Activated CD8-positive, alpha-beta T cell treated with anti-CD3 and anti-CD28 coated beads for 36 hours (primary cell): ENCODE results near the gene WDR64. TPM values are rescaled to one million over a fixed set of nuclear protein-coding genes. Genes with fewer than 3 reads are reported as not detected.
A peak's percentile ranks its signal among the peaks of the same experiment; 100 is the strongest.

Source experiments
- ATAC-seq: fragments of 200-7000 bp; cut with Tn5 transposase; one replicate; pipeline ENCODE4 v1.10.0; 2021; ENCODE audit warnings: mild to moderate bottlenecking, moderate library complexity
- CTCF ChIA-PET: fragments of 350-600 bp; sonication (Branson Sonifier 250); formaldehyde crosslinking; loops from one replicate; lab custom pipeline; 2021; ENCODE audit warnings: antibody characterized with exemption; lab: Charles Lee
- POLR2A ChIA-PET: fragments of 350-600 bp; sonication (Branson Sonifier 250); formaldehyde crosslinking; loops from one replicate; lab custom pipeline; 2021; ENCODE audit warnings: antibody characterized with exemption; lab: Charles Lee
- DNase-seq: peaks from one replicate; pipeline ENCODE4 v3.0.0-alpha.2; 2020
- H3K27ac Mint-ChIP-seq: one replicate; pipeline ENCODE4 v1.8.0; 2021; ENCODE audit warnings: mild to moderate bottlenecking, mixed read lengths
- H3K27me3 Mint-ChIP-seq: one replicate; pipeline ENCODE4 v1.8.0; 2021; ENCODE audit warnings: mixed read lengths
- H3K36me3 Mint-ChIP-seq: one replicate; pipeline ENCODE4 v1.8.0; 2021; ENCODE audit warnings: low read depth, mixed read lengths
- H3K4me1 Mint-ChIP-seq: one replicate; pipeline ENCODE4 v1.8.0; 2021; ENCODE audit warnings: low read depth, mixed read lengths
- H3K4me3 Mint-ChIP-seq: one replicate; pipeline ENCODE4 v1.8.0; 2021; ENCODE audit warnings: mild to moderate bottlenecking, moderate library complexity, mixed read lengths
- H3K9me3 Mint-ChIP-seq: one replicate; pipeline ENCODE4 v1.8.0; 2021; ENCODE audit warnings: mixed read lengths
- intact Hi-C: fragments of 100-400 bp; cut with micrococcal nuclease; formaldehyde crosslinking; loops from one replicate; pipeline ENCODE4 v1.10.0; 2022
- total RNA-seq, 2 experiments: library from RNA; stranded (reverse); gene quantifications; one replicate each; pipeline ENCODE4 v1.2.3, GENCODE V29; 2021
- TF ChIP-seq, protein P1 (sequence below): fragments of 200-600 bp; IDR thresholded peaks from one replicate; pipeline ENCODE4 v1.8.0; 2022; ENCODE audit warnings: antibody characterized with exemption, mild to moderate bottlenecking

Gene WDR64
- total RNA-seq, 2 experiments from 2014 or later, result not detected

- TF ChIP-seq, protein P1, sequence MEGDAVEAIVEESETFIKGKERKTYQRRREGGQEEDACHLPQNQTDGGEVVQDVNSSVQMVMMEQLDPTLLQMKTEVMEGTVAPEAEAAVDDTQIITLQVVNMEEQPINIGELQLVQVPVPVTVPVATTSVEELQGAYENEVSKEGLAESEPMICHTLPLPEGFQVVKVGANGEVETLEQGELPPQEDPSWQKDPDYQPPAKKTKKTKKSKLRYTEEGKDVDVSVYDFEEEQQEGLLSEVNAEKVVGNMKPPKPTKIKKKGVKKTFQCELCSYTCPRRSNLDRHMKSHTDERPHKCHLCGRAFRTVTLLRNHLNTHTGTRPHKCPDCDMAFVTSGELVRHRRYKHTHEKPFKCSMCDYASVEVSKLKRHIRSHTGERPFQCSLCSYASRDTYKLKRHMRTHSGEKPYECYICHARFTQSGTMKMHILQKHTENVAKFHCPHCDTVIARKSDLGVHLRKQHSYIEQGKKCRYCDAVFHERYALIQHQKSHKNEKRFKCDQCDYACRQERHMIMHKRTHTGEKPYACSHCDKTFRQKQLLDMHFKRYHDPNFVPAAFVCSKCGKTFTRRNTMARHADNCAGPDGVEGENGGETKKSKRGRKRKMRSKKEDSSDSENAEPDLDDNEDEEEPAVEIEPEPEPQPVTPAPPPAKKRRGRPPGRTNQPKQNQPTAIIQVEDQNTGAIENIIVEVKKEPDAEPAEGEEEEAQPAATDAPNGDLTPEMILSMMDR, result no peak
- ChIA-PET POLR2A (interaction anchor here (1.2 to 1.6 kb wide), 3 partner anchors 12 to 235 kb away, joined by 3 to 6 read pairs (median 4); partner anchors contain the start of gene EXO1), CTCF (interaction anchor here (1.2 to 4.5 kb wide), 11 partner anchors 8 to 385 kb away, joined by 3 to 37 read pairs (median 14); partner anchors contain the start of genes KMO and MAP1LC3C)
- Mint-ChIP-seq H3K27ac (no peak overlapping the region), H3K4me1 (peaks cover 18% of the 10 kb centered on the region), H3K36me3 (no peaks in the 10 kb centered on the region), H3K27me3 (no peaks in the 10 kb centered on the region), H3K4me3 (no peak overlapping the region), H3K9me3 (no peaks in the 10 kb centered on the region)
- intact Hi-C loops, result loop anchor here (5.0 to 10.0 kb wide), 4 partner anchors 81 to 392 kb away; partner anchors contain the start of genes EXO1 and KMO
- ATAC-seq, result no peak
- no peak for DNase-seq
Observed at GRCh38 chr1:241612533-241613477, 39.3 kb upstream of the WDR64 start.

GRCh38 chr1:241614144-241614543, 37.9 kb upstream of the WDR64 start:
- POLR2A ChIA-PET, result interaction anchor here (1.2 to 1.6 kb wide), 2 partner anchors 22 to 233 kb away, joined by 4 to 6 read pairs; partner anchors contain the start of gene EXO1
- no peaks in the 10 kb centered on the region for H3K27me3 Mint-ChIP-seq
- ATAC-seq, result peak; percentile 50

DNA sequence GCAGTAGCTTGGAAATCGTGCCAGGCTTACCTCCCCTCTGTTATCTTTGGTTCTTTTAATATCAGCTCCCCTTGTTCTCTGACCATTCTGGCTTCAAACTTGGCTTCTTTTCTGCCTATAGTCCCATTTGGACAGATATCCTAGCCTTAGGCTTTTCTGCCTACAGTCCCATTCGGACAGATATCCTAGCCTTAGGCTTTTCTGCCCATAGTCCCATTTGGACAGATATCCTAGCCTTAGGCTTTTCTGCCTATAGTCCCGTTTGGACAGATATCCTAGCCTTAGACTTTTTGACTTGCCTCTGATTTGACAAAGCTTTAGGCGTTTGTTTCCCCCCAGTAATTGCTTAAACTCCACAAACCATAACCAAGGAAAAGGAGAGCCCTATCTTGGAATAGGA, 37.5 kb upstream of the WDR64 start:
- intact Hi-C loops, result loop anchor here (5.0 to 10.0 kb wide), 4 partner anchors 82 to 390 kb away; partner anchors contain the start of genes EXO1 and KMO
- Mint-ChIP-seq H3K27me3 (no peaks in the 10 kb centered on the region), H3K27ac (no peak overlapping the region), H3K4me1 (peaks cover 22% of the 10 kb centered on the region), H3K9me3 (no peaks in the 10 kb centered on the region), H3K36me3 (no peaks in the 10 kb centered on the region), H3K4me3 (no peak overlapping the region)
- CTCF ChIA-PET, result interaction anchor here (1.1 to 4.5 kb wide), 2 partner anchors 12 to 63 kb away, joined by 3 to 37 read pairs; no protein-coding TSS in a partner anchor
- POLR2A ChIA-PET, result interaction anchor here (1.6 kb wide), 1 partner anchor 23 kb away, joined by 6 read pairs; no protein-coding TSS in a partner anchor
- ATAC-seq (no peak), DNase-seq (no peak)
- TF ChIP-seq, protein P1, result no peak

More at GRCh38 chr1:241614144-241614543, 37.9 kb upstream of the WDR64 start:
- intact Hi-C loops, result loop anchor here (5.0 to 10.0 kb wide), 4 partner anchors 82 to 391 kb away; partner anchors contain the start of genes EXO1 and KMO
- TF ChIP-seq, protein P1, result no peak
- H3K27ac Mint-ChIP-seq, result no peak overlapping the region
- H3K4me1 Mint-ChIP-seq, result peaks cover 22% of the 10 kb centered on the region
- no peaks in the 10 kb centered on the region for H3K9me3 Mint-ChIP-seq
- DNase-seq, result peak; percentile 54
- CTCF ChIA-PET, result interaction anchor here (1.1 to 4.5 kb wide), 2 partner anchors 12 to 62 kb away, joined by 3 to 37 read pairs; no protein-coding TSS in a partner anchor
- H3K4me3 Mint-ChIP-seq, result no peak overlapping the region
- H3K36me3 Mint-ChIP-seq, result no peaks in the 10 kb centered on the region

DNA sequence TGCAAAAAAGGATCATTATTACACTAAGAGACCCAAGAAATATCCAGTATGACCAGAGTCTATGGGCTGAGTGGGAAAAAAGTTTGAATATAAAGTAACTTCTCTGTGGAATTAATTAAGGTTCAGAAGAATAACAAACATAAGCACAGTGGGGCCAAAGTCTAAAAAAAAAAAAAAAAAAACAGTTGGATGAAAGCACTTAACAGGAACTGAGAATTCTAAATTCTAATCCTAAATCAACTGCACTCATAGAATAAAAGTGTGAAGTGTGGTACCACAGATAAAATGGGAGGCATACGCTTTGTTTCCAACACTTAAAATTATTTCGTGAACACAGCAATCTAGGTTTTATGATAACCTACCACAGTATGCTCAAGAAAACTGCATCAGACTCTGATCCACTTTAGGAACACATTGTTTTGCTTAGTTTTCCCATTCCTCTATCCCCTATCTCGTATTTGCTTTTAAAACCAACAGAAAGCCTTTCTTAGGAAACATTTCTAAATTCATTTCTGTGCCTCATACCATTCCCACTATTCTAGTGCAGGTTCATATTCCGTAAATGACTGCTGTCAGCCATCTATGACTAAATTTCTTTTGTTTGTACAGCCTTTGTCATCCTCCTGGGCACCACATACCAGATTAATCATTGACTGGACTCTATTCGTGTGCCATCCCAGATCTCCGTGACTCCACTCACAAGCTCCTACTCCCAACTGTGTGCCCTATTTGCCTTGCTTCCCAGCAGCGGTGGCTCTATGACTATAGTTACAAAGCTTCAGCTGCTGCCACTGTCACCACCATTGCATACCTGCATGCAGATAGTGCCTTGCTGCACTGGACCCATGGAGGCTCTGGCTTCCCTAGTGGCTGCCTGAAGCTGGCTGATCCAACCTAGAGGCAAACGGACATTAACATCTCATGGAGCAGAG, 36.8 kb upstream of the WDR64 start:
- ATAC-seq, result no peak
- intact Hi-C loops, result loop anchor here (10.0 kb wide), 1 partner anchor 389 kb away; no protein-coding TSS in a partner anchor
- H3K4me3 Mint-ChIP-seq, result no peak overlapping the region

More for the DNA sequence above, 36.8 kb upstream of the WDR64 start:
- peaks cover 22% of the 10 kb centered on the region for H3K4me1 Mint-ChIP-seq
- ChIA-PET POLR2A (no interaction called here), CTCF (interaction anchor here (4.5 kb wide), 1 partner anchor 11 kb away, joined by 37 read pairs; no protein-coding TSS in a partner anchor)
- no peaks in the 10 kb centered on the region for H3K27me3 Mint-ChIP-seq
- H3K27ac Mint-ChIP-seq, result no peak overlapping the region
- H3K36me3 Mint-ChIP-seq, result no peaks in the 10 kb centered on the region
- TF ChIP-seq, protein P1, result no peak
- no peak for DNase-seq
- no peaks in the 10 kb centered on the region for H3K9me3 Mint-ChIP-seq
